SK-N-SH (cell line): ENCODE results near the gene RNU6-9. TPM values are rescaled to one million over a fixed set of nuclear protein-coding genes. Genes with fewer than 3 reads are reported as not detected.

Experiments used
- CTCF ChIA-PET: fragments of 300-600, 350-600 bp; formaldehyde crosslinking; extraction: SDS; loops from one replicate; lab custom pipeline; 2021; lab: Yijun Ruan, JAX
- POLR2A ChIA-PET: fragments of 350-600 bp; sonication (Branson Sonifier 250); formaldehyde crosslinking; extraction: SDS; loops from one replicate; lab custom pipeline; 2020; ENCODE audit warnings: antibody characterized with exemption, inconsistent platforms; lab: Yijun Ruan, JAX
- DNase-seq: peaks from one replicate; pipeline ENCODE4 v3.0.0; 2012
- H2AFZ ChIP-seq: fragments of 200-600 bp; sonication (generic); 2 replicates; pipeline ENCODE4 v1.8.1; 2016; ENCODE audit warnings: antibody characterized with exemption, mild to moderate bottlenecking, low read depth
- H3F3A ChIP-seq: fragments of 200-600 bp; sonication (generic); replicated peaks from 2 replicates; pipeline ENCODE3; 2016; ENCODE audit warnings: antibody characterized with exemption, mild to moderate bottlenecking; ENCODE audit not compliant: insufficient read depth
- H3K27ac ChIP-seq, 2 experiments: fragments of 200-500 bp in 1 of 2; fragments of 200-600 bp in 1 of 2; sonication (Bioruptor generic) in 1 of 2; sonication (generic), shearing (Covaris generic) in 1 of 2; 2 replicates each; pipeline versions ENCODE4 v1.5.1 to v1.6.1; 2014 to 2016; ENCODE audit warnings: low read depth in 2 of 2, inconsistent platforms in 1 of 2, low read length in 1 of 2, mild to moderate bottlenecking in 1 of 2, mixed read lengths in 1 of 2
- H3K27me3 ChIP-seq: fragments of 200-600 bp; sonication (generic), shearing (Covaris generic); 2 replicates; pipeline ENCODE4 v1.6.1; 2016; ENCODE audit warnings: mixed run types; ENCODE audit not compliant: insufficient read depth
- H3K36me3 ChIP-seq, 2 experiments: fragments of 200-500 bp in 1 of 2; fragments of 200-600 bp in 1 of 2; sonication (Bioruptor generic) in 1 of 2; sonication (generic) in 1 of 2; replicated peaks in 1 of 2; 2 replicates each; pipeline versions ENCODE3 to v1.5.1; 2014 to 2016; ENCODE audit warnings: low read length in 1 of 2, mild to moderate bottlenecking in 1 of 2; ENCODE audit not compliant: insufficient read depth in 2 of 2, control insufficient read depth in 1 of 2
- H3K4me1 ChIP-seq, 2 experiments: fragments of 200-500 bp in 1 of 2; fragments of 200-600 bp in 1 of 2; sonication (Bioruptor generic) in 1 of 2; sonication (generic), shearing (Covaris generic) in 1 of 2; 2 replicates each; pipeline versions ENCODE4 v1.5.1 to v1.6.1; 2014 to 2016; ENCODE audit warnings: low read depth in 1 of 2, low read length in 1 of 2, mixed run types in 1 of 2; ENCODE audit not compliant: insufficient read depth in 2 of 2, control insufficient read depth in 1 of 2
- H3K4me2 ChIP-seq: fragments of 200-600 bp; sonication (generic), shearing (Covaris generic); 2 replicates; pipeline ENCODE4 v1.6.1; 2017; ENCODE audit warnings: mixed run types
- H3K4me3 ChIP-seq, 2 experiments: fragments of 200-500 bp in 1 of 2; fragments of 200-600 bp in 1 of 2; sonication (Bioruptor generic) in 1 of 2; sonication (generic), shearing (Covaris generic) in 1 of 2; 2 replicates each; pipeline versions ENCODE4 v1.5.1 to v1.8.1; 2014 to 2016; ENCODE audit warnings: low read depth in 2 of 2, inconsistent platforms in 1 of 2, low read length in 1 of 2, mild to moderate bottlenecking in 1 of 2, mixed read lengths in 1 of 2, moderate library complexity in 1 of 2
- H3K79me2 ChIP-seq: fragments of 200-600 bp; sonication (generic); 2 replicates; pipeline ENCODE4 v1.8.1; 2017; ENCODE audit warnings: mild to moderate bottlenecking; ENCODE audit not compliant: insufficient read depth
- H3K9ac ChIP-seq: fragments of 200-600 bp; sonication (generic); 2 replicates; pipeline ENCODE4 v1.6.1; 2017; ENCODE audit warnings: mixed run types
- H3K9me2 ChIP-seq: fragments of 200-600 bp; sonication (generic); 2 replicates; pipeline ENCODE4 v1.6.1; 2017; ENCODE audit warnings: mixed run types
- H3K9me3 ChIP-seq: fragments of 200-600 bp; sonication (generic); 2 replicates; pipeline ENCODE4 v1.6.1; 2017; ENCODE audit warnings: mixed run types, mild to moderate bottlenecking, moderate library complexity
- H4K20me1 ChIP-seq: fragments of 200-600 bp; sonication (generic); 2 replicates; pipeline ENCODE4 v1.6.1; 2017; ENCODE audit warnings: mild to moderate bottlenecking, mixed run types; ENCODE audit not compliant: insufficient read depth
- ELF1 ChIP-seq: IDR thresholded peaks from 2 replicates; pipeline ENCODE4 v1.4.0; 2012
- EP300 ChIP-seq, 2 experiments: IDR thresholded peaks; 2 replicates each; pipeline versions ENCODE4 v1.4.0 to v1.6.1; 2012; ENCODE audit warnings: borderline replicate concordance in 1 of 2, low read depth in 1 of 2, low read length in 1 of 2
- GATA2 ChIP-seq: sonication (generic); formaldehyde crosslinking; IDR thresholded peaks from 2 replicates; pipeline ENCODE4 v1.5.0; 2020; ENCODE audit warnings: mild to moderate bottlenecking, missing genetic modification reagents
- JUND ChIP-seq: IDR thresholded peaks from 2 replicates; pipeline ENCODE4 v1.4.0; 2012
- NRF1 ChIP-seq: IDR thresholded peaks from 2 replicates; pipeline ENCODE4 v1.6.1; 2012; ENCODE audit warnings: low read depth, mild to moderate bottlenecking, low read length
- POLR2AphosphoS5 ChIP-seq: IDR thresholded peaks from 2 replicates; pipeline ENCODE4 v1.6.1; 2012; ENCODE audit warnings: low read depth, low read length
- RXRA ChIP-seq: IDR thresholded peaks from 2 replicates; pipeline ENCODE4 v1.4.0; 2012; ENCODE audit warnings: low read depth, mild to moderate bottlenecking, borderline replicate concordance
- SMC3 ChIP-seq: IDR thresholded peaks from 2 replicates; pipeline ENCODE4 v1.6.1; 2012; ENCODE audit warnings: low read depth, low read length, improper control_type of control experiment
- TEAD4 ChIP-seq: IDR thresholded peaks from 2 replicates; pipeline ENCODE4 v1.4.0; 2012; ENCODE audit warnings: mild to moderate bottlenecking, borderline replicate concordance; ENCODE audit not compliant: insufficient read depth
- USF2 ChIP-seq: fragments of 150-350 bp; IDR thresholded peaks from 2 replicates; pipeline ENCODE4 v1.6.1; 2017; ENCODE audit warnings: antibody characterized with exemption, low read length, low read depth, borderline replicate concordance
- WGBS: methylation state at CpG from one replicate; pipeline ENCODE4 v1.1.6; 2017; ENCODE audit warnings: low lambda C conversion rate; 5-methylcytosine and 5-hydroxymethylcytosine counted together
- polyA plus RNA-seq, 3 experiments: library from polyadenylated mRNA; depleted of rRNA; stranded (reverse); fragments of >200 nt; gene quantifications; 2 replicates each; pipeline ENCODE4 v1.2.3, GENCODE V29; 2012

Gene RNU6-9
- polyA plus RNA-seq, 1 of the 3 experiments (the other 2 are of a cell fraction), result not detected

GRCh38 chr19:933553-933882, 40.2 kb downstream of the RNU6-9 start:
- Histone ChIP-seq H2AFZ (no peak overlapping the region), H3K27me3 (no peaks in the 10 kb centered on the region), H3K79me2 (peaks cover 30% of the 10 kb centered on the region), H3K36me3 (peaks cover 0 to 8% of the 10 kb centered on the region in 2 experiments), H3K4me1 (peaks cover 13 to 40% of the 10 kb centered on the region in 2 experiments; a peak in 2 of 4 replicates), H3K4me3 (peak overlapping the region in 1 of 2 experiments; percentile 1; a peak in 2 of 4 replicates), H3K9ac (peak overlapping the region; percentile 49), H4K20me1 (no peaks in the 10 kb centered on the region), H3K27ac (peak overlapping the region; percentile 54 to 89; a peak in 3 of 4 replicates), H3F3A (peaks cover 6% of the 10 kb centered on the region), H3K4me2 (peak overlapping the region; percentile 83), H3K9me2 (no peaks in the 10 kb centered on the region), H3K9me3 (no peaks in the 10 kb centered on the region)
- ChIA-PET POLR2A (interaction anchor here (0.6 to 1.2 kb wide), 2 partner anchors 11 to 51 kb away, joined by 3 to 5 read pairs; partner anchors contain the start of gene WDR18), CTCF (interaction anchor here (0.7 to 2.4 kb wide), 6 partner anchors 11 to 180 kb away, joined by 3 to 16 read pairs (median 4); partner anchors contain the start of genes MED16, RNU6-9 and WDR18)
- TF ChIP-seq USF2, result no peak
- no peak for TF ChIP-seq EP300 (IDR thresholded peaks at IDR 0.05; ENCODE audit: borderline replicate concordance in 1 of 2, low read depth in 1 of 2, low read length in 1 of 2)
- no peak for TF ChIP-seq RXRA
- TF ChIP-seq SMC3, result no peak
- TF ChIP-seq ELF1, result no peak
- TF ChIP-seq TEAD4, result no peak
- TF ChIP-seq POLR2AphosphoS5, result no peak
- TF ChIP-seq JUND, result no peak
- WGBS, result 71% methylated on average over 6 of the region's 14 CpGs
- no peak for DNase-seq

GRCh38 chr19:934197-934840, 41.0 kb downstream of the RNU6-9 start:
- Histone ChIP-seq H3K9me3 (no peaks in the 10 kb centered on the region), H3K27me3 (no peaks in the 10 kb centered on the region), H3K4me1 (peaks cover 13 to 42% of the 10 kb centered on the region in 2 experiments; a peak in 2 of 4 replicates), H2AFZ (no peak overlapping the region), H3K4me2 (peak overlapping the region; percentile 83; the same call in 1 of the 2 replicates), H4K20me1 (peaks cover 2% of the 10 kb centered on the region; the same call in 1 of the 2 replicates), H3K9ac (no peak overlapping the region), H3K79me2 (peaks cover 26% of the 10 kb centered on the region), H3K9me2 (no peaks in the 10 kb centered on the region), H3K27ac (peak overlapping the region in 1 of 2 experiments; percentile 89; a peak in 3 of 4 replicates), H3K4me3 (no peak overlapping the region), H3K36me3 (peaks cover 0 to 5% of the 10 kb centered on the region in 2 experiments), H3F3A (peaks cover 6% of the 10 kb centered on the region)
- DNase-seq, result no peak
- 92% methylated on average over 12 of the region's 29 CpGs for WGBS
- TF ChIP-seq GATA2 (CRISPR knock-in tag) (no peak), NRF1 (no peak)
- ChIA-PET POLR2A (no interaction called here), CTCF (interaction anchor here (0.8 to 2.4 kb wide), 6 partner anchors 10 to 76 kb away, joined by 3 to 11 read pairs (median 5); partner anchors contain the start of gene WDR18)
